Measurements from ENCODE around the gene RPA3.

Gene RPA3

DNA sequence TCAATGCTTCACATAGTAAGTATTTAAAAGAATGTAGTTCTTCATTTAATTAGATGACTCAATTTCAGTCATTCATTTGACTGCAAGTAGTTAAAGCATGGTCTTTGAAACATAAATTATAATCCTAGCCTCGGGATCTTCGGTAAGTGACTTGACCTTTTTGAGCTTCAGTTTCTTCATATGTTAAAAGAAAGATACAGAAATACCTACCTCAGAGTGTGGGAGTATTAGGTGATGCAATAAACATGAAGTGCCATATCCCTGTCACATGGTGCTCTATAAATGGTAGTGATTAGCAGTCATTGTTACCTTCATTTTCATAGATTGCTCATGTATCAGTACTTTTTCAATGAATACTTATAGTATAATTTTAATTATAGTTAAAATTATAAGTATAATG lies 109.1 kb downstream of the RPA3 start:
- DNase-seq (ENCODE audit: insufficient read length, low spot score): no peak
- no peak for FAIRE-seq

DNA sequence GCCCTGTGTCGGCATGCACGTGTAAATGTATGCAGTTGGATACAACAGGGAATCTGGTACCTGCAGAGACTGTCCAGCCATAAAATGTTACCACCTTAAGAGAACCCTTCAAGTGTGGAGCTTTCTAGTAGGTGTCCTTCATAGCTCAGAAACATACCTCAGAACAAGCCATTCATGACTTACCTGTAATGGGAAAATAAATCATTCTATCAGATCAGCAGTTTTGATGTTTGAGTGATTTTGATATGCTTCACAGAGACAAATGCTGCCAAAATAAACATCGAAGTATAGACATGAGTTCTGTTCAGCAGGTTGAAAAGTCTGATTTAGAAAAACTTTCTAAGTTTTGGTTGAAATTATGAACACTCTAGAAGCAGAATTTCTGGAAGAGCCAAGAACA lies 111.4 kb downstream of the RPA3 start:
- no peak for TF ChIP-seq POLR2A (IDR thresholded peaks at IDR 0.05; ENCODE audit: low read depth, low read length)
- FAIRE-seq (no peak), DNase-seq (ENCODE audit: insufficient read length, low spot score) (no peak)

More for the DNA sequence above, 109.1 kb downstream of the RPA3 start:
- TF ChIP-seq POLR2A (IDR thresholded peaks at IDR 0.05; ENCODE audit: low read depth, low read length): no peak

DNA sequence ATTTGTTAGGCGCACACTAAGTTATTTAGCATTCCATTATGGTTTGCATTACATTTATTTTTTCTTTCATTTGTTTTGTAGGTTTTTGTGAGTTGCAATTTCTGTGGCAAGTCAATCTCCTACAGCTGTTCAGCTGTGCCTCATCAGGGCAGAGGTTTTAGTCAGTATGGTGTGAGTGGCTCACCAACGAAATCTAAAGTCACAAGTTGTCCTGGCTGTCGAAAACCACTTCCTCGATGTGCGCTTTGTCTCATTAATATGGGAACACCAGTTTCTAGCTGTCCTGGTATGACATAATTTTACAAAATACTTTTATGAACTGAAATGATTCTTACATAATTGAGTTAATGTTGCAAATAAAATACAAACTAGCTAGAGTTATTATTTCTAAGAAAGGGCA lies 122.2 kb downstream of the RPA3 start:
- no peak for FAIRE-seq
- TF ChIP-seq POLR2A (IDR thresholded peaks at IDR 0.05; ENCODE audit: low read depth, low read length): no peak

DNA sequence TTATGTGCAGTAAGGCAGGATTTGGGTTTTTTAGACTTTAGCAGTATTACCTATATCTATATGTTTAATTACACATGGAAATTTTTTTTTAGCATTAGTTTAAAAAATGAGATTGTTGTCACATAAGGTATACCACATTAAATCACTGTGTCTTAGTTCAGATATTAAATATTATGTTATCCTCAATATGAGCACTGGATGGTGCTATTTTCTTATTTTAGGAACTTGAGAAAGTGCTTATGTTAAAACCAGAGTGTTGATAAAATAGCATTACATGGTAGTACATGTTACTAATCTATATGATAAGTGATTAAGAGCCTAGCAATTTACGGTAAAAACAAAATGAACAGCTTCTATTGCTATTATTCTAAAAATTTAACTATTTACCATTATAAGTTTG lies 123.0 kb downstream of the RPA3 start:
- FAIRE-seq: peak; percentile 86
- TF ChIP-seq POLR2A (IDR thresholded peaks at IDR 0.05; ENCODE audit: low read depth, low read length): no peak
- peak; percentile 10 for DNase-seq (ENCODE audit: insufficient read length, low spot score)

More for the DNA sequence above, 122.2 kb downstream of the RPA3 start:
- DNase-seq (ENCODE audit: insufficient read length, low spot score): no peak

Measured in H54 (cell line).